ENCODE results near the gene NALCN. TPM values are rescaled to one million over a fixed set of nuclear protein-coding genes. Genes with fewer than 3 reads are reported as not detected.

Gene NALCN
- total RNA-seq, 1 donor = 11.2 TPM

GRCh38 chr13:101115762-101116171 lies 300.5 kb downstream of the NALCN start:
- Histone ChIP-seq H3K27me3 (ENCODE audit: insufficient read depth, low read length) (no peaks in the 10 kb centered on the region), H3K4me2 (ENCODE audit: insufficient read depth, low read length) (no peak overlapping the region), H3K27ac (ENCODE audit: low read depth, low read length) (no peak overlapping the region), H3K4me3 (ENCODE audit: insufficient read depth, low read length) (no peak overlapping the region), H3K36me3 (ENCODE audit: insufficient read depth, low read length) (no peaks in the 10 kb centered on the region), H4K20me1 (ENCODE audit: insufficient read depth, low read length) (no peaks in the 10 kb centered on the region), H2AFZ (ENCODE audit: low read length) (no peak overlapping the region), H3K4me1 (ENCODE audit: insufficient read depth, low read length) (no peaks in the 10 kb centered on the region), H3K79me2 (ENCODE audit: insufficient read depth, low read length) (no peaks in the 10 kb centered on the region), H3K9me3 (ENCODE audit: low read depth, low read length) (no peaks in the 10 kb centered on the region)
- peak; percentile 30 for TF ChIP-seq CTCF (IDR thresholded peaks at IDR 0.05; ENCODE audit: extremely low read depth, low read depth, low read length)
- DNase-seq (ENCODE audit: insufficient read length, low spot score, missing footprints) = no peak

GRCh38 chr13:101111894-101112293 lies 304.4 kb downstream of the NALCN start:
- Histone ChIP-seq H3K27me3 (ENCODE audit: insufficient read depth, low read length) (no peaks in the 10 kb centered on the region), H3K9me3 (ENCODE audit: low read depth, low read length) (no peaks in the 10 kb centered on the region), H4K20me1 (ENCODE audit: insufficient read depth, low read length) (no peaks in the 10 kb centered on the region), H3K4me1 (ENCODE audit: insufficient read depth, low read length) (no peaks in the 10 kb centered on the region), H3K27ac (ENCODE audit: low read depth, low read length) (no peak overlapping the region), H3K4me2 (ENCODE audit: insufficient read depth, low read length) (no peak overlapping the region), H3K79me2 (ENCODE audit: insufficient read depth, low read length) (no peaks in the 10 kb centered on the region), H2AFZ (ENCODE audit: low read length) (no peak overlapping the region), H3K4me3 (ENCODE audit: insufficient read depth, low read length) (no peak overlapping the region), H3K36me3 (ENCODE audit: insufficient read depth, low read length) (no peaks in the 10 kb centered on the region)
- DNase-seq (ENCODE audit: insufficient read length, low spot score, missing footprints) = no peak
- no peak for TF ChIP-seq CTCF (IDR thresholded peaks at IDR 0.05; ENCODE audit: extremely low read depth, low read depth, low read length)

- Histone ChIP-seq H3K27ac (ENCODE audit: low read depth, low read length) (no peak overlapping the region), H3K79me2 (ENCODE audit: insufficient read depth, low read length) (no peaks in the 10 kb centered on the region), H3K4me1 (ENCODE audit: insufficient read depth, low read length) (no peaks in the 10 kb centered on the region), H3K4me2 (ENCODE audit: insufficient read depth, low read length) (no peak overlapping the region), H4K20me1 (ENCODE audit: insufficient read depth, low read length) (no peaks in the 10 kb centered on the region), H2AFZ (ENCODE audit: low read length) (no peak overlapping the region), H3K4me3 (ENCODE audit: insufficient read depth, low read length) (no peak overlapping the region), H3K9me3 (ENCODE audit: low read depth, low read length) (no peaks in the 10 kb centered on the region), H3K27me3 (ENCODE audit: insufficient read depth, low read length) (no peaks in the 10 kb centered on the region), H3K36me3 (ENCODE audit: insufficient read depth, low read length) (no peaks in the 10 kb centered on the region)
- DNase-seq (ENCODE audit: insufficient read length, low spot score, missing footprints) = no peak
- no peak for TF ChIP-seq CTCF (IDR thresholded peaks at IDR 0.05; ENCODE audit: extremely low read depth, low read depth, low read length)
Observed at GRCh38 chr13:101109005-101109404, 307.3 kb downstream of the NALCN start.

GRCh38 chr13:101098873-101099272 lies 317.4 kb downstream of the NALCN start:
- H3K36me3 ChIP-seq (ENCODE audit: insufficient read depth, low read length) = no peaks in the 10 kb centered on the region
- TF ChIP-seq CTCF (IDR thresholded peaks at IDR 0.05; ENCODE audit: extremely low read depth, low read depth, low read length) = no peak
- H4K20me1 ChIP-seq (ENCODE audit: insufficient read depth, low read length) = no peaks in the 10 kb centered on the region
- no peaks in the 10 kb centered on the region for H3K9me3 ChIP-seq (ENCODE audit: low read depth, low read length)
- no peak overlapping the region for H3K4me2 ChIP-seq (ENCODE audit: insufficient read depth, low read length)
- H3K27me3 ChIP-seq (ENCODE audit: insufficient read depth, low read length) = no peaks in the 10 kb centered on the region
- H2AFZ ChIP-seq (ENCODE audit: low read length) = no peak overlapping the region
- no peak overlapping the region for H3K4me3 ChIP-seq (ENCODE audit: insufficient read depth, low read length)
- no peak overlapping the region for H3K27ac ChIP-seq (ENCODE audit: low read depth, low read length)
- H3K79me2 ChIP-seq (ENCODE audit: insufficient read depth, low read length) = no peaks in the 10 kb centered on the region
- H3K4me1 ChIP-seq (ENCODE audit: insufficient read depth, low read length) = no peaks in the 10 kb centered on the region
- peak; percentile 2 for DNase-seq (ENCODE audit: insufficient read length, low spot score, missing footprints)

All from osteoblast (primary cell).